OCI-LY3 (cell line): ENCODE measurements around the gene WASF2.
A peak's percentile ranks its signal among the peaks of the same experiment; 100 is the strongest.
"Not testable (repeated sequence)": the region's sequence is repeated elsewhere in the genome, so short reads cannot be mapped to it uniquely, and the experiment has no call there.

Source experiments
- H2AFZ ChIP-seq: fragments of 200-600, 300-600 bp; shearing (Covaris generic); 2 replicates; pipeline ENCODE4 v1.6.0; 2014; ENCODE audit warnings: antibody characterized with exemption, low read depth, low read length
- H3K27ac ChIP-seq: fragments of 200-600, 300-600 bp; sonication (generic); 2 replicates; pipeline ENCODE4 v1.5.1; 2014; ENCODE audit warnings: mild to moderate bottlenecking, low read length, moderate library complexity, mixed read lengths
- H3K27me3 ChIP-seq: fragments of 200-600, 300-600 bp; sonication (generic); 2 replicates; pipeline ENCODE4 v1.6.1; 2014; ENCODE audit warnings: low read depth, low read length, mixed read lengths
- H3K36me3 ChIP-seq: fragments of 200-600, 300-600 bp; sonication (generic); replicated peaks from 2 replicates; pipeline ENCODE3; 2014; ENCODE audit warnings: low read depth, low read length, mixed read lengths
- H3K4me1 ChIP-seq: fragments of 300-600, 200-600 bp; sonication (generic); 2 replicates; pipeline ENCODE4 v1.6.1; 2014; ENCODE audit warnings: low read length, mixed read lengths
- H3K4me2 ChIP-seq: fragments of 200-600, 300-600 bp; sonication (generic); 2 replicates; pipeline ENCODE4 v1.6.1; 2014; ENCODE audit warnings: low read length, mixed read lengths
- H3K4me3 ChIP-seq: fragments of 300-600, 200-600 bp; sonication (generic); 2 replicates; pipeline ENCODE4 v1.5.1; 2014; ENCODE audit warnings: antibody characterized with exemption, mild to moderate bottlenecking, low read length, moderate library complexity
- H3K79me2 ChIP-seq: fragments of 300-600, 200-600 bp; shearing (Covaris generic); 2 replicates; pipeline ENCODE4 v1.6.1; 2014; ENCODE audit warnings: mild to moderate bottlenecking, low read length, mixed read lengths
- H3K9ac ChIP-seq: fragments of 300-600, 200-600 bp; shearing (Covaris generic); 2 replicates; pipeline ENCODE4 v1.6.0; 2014; ENCODE audit warnings: mild to moderate bottlenecking, low read length, moderate library complexity
- H3K9me3 ChIP-seq: fragments of 200-600, 300-600 bp; shearing (Covaris generic); 2 replicates; pipeline ENCODE4 v1.6.1; 2014; ENCODE audit warnings: low read length, mixed read lengths; ENCODE audit not compliant: insufficient read depth
- H4K20me1 ChIP-seq: fragments of 200-600, 300-600 bp; sonication (generic); 2 replicates; pipeline ENCODE4 v1.6.1; 2016; ENCODE audit warnings: low read length, mixed read lengths; ENCODE audit not compliant: insufficient read depth
- CTCF ChIP-seq: fragments of 200-600, 300-600 bp; sonication (generic); IDR thresholded peaks from 2 replicates; pipeline ENCODE4 v1.5.1; 2014; ENCODE audit warnings: antibody characterized with exemption, low read length, low read depth
- EZH2phosphoT487 ChIP-seq: fragments of 200-600 bp; shearing (Covaris generic); IDR thresholded peaks from 2 replicates; pipeline ENCODE4 v1.6.1; 2018; ENCODE audit warnings: antibody characterized with exemption, mixed run types, low read depth

WASF2 gene

GRCh38 chr1:27388337-27389005, 101.5 kb downstream of the WASF2 start:
- Histone ChIP-seq H3K79me2 (no peaks in the 10 kb centered on the region), H4K20me1 (no peaks in the 10 kb centered on the region), H3K36me3 (no peaks in the 10 kb centered on the region), H3K9ac (no peak overlapping the region), H3K9me3 (no peaks in the 10 kb centered on the region), H3K27ac (no peak overlapping the region), H3K4me1 (peaks cover 5% of the 10 kb centered on the region; the same call in 1 of the 2 replicates), H3K4me3 (no peak overlapping the region), H3K27me3 (no peaks in the 10 kb centered on the region), H3K4me2 (no peak overlapping the region), H2AFZ (no peak overlapping the region)
- TF ChIP-seq CTCF = peak; percentile 77
- TF ChIP-seq EZH2phosphoT487 = no peak

- H3K9ac ChIP-seq, H3K27me3 ChIP-seq, H4K20me1 ChIP-seq, H3K27ac ChIP-seq, H3K79me2 ChIP-seq, H3K4me3 ChIP-seq, H3K9me3 ChIP-seq, H3K36me3 ChIP-seq, H3K4me1 ChIP-seq, H2AFZ ChIP-seq, H3K4me2 ChIP-seq: not testable (repeated sequence)
Measured at GRCh38 chr1:27384797-27385196, 105.2 kb downstream of the WASF2 start.

- H3K9ac ChIP-seq = no peak overlapping the region
- no peak overlapping the region for H3K4me3 ChIP-seq
- H3K27me3 ChIP-seq = no peaks in the 10 kb centered on the region
- TF ChIP-seq EZH2phosphoT487 (no peak), CTCF (no peak)
- no peaks in the 10 kb centered on the region for H3K9me3 ChIP-seq
- H2AFZ ChIP-seq = no peak overlapping the region
- no peak overlapping the region for H3K4me2 ChIP-seq
- H3K27ac ChIP-seq = no peak overlapping the region
- peaks cover 6% of the 10 kb centered on the region for H3K4me1 ChIP-seq
- no peaks in the 10 kb centered on the region for H4K20me1 ChIP-seq
- H3K36me3 ChIP-seq = no peaks in the 10 kb centered on the region
- no peaks in the 10 kb centered on the region for H3K79me2 ChIP-seq
Measured at GRCh38 chr1:27383661-27384060, 106.3 kb downstream of the WASF2 start.

- Histone ChIP-seq H3K27me3 (no peaks in the 10 kb centered on the region), H3K4me3 (no peak within 1 kb of the TSS), H2AFZ (no peak within 1 kb of the TSS), H3K4me1 (peaks cover 6% of the 10 kb centered on the region), H3K27ac (no peak within 1 kb of the TSS), H4K20me1 (no peaks in the 10 kb centered on the region), H3K9me3 (no peaks in the 10 kb centered on the region), H3K4me2 (no peak within 1 kb of the TSS), H3K36me3 (no peaks in the 10 kb centered on the region), H3K79me2 (no peaks in the 10 kb centered on the region), H3K9ac (no peak within 1 kb of the TSS)
- TF ChIP-seq EZH2phosphoT487 (no peak), CTCF (no peak)
Measured at GRCh38 chr1:27383039-27383605, 106.8 kb downstream of the WASF2 start, which contains the start of gene CD164L2. TSS of gene CD164L2 (minus strand) at chr1:27383333. CDS start at chr1:27383239, 94 bp downstream.
